Measurements from ENCODE around the gene OR10A6. TPM values are rescaled to one million over a fixed set of nuclear protein-coding genes. Genes with fewer than 3 reads are reported as not detected.

OR10A6 gene
- total RNA-seq, 3 donors from 2014 or later (not counting 1 experiment from before 2014, with no cell fraction given) = not detected

- Histone ChIP-seq H3K4me1 (ENCODE audit: control insufficient read depth, insufficient read depth, low read length) (no peaks in the 10 kb centered on the region), H3K4me3 (ENCODE audit: low read length) (no peak overlapping the region), H3K27me3 (ENCODE audit: control insufficient read depth, insufficient read depth, low read length) (no peaks in the 10 kb centered on the region), H3K36me3 (ENCODE audit: control insufficient read depth, insufficient read depth, low read length) (no peaks in the 10 kb centered on the region), H3K27ac (ENCODE audit: low read length) (no peak overlapping the region), H3K9me3 (ENCODE audit: control insufficient read depth, insufficient read depth, low read length) (no peaks in the 10 kb centered on the region)
- Mint-ChIP-seq H3K4me1 (no peaks in the 10 kb centered on the region), H3K4me3 (no peak overlapping the region), H3K27ac (no peak overlapping the region), H3K9me3 (no peaks in the 10 kb centered on the region), H3K36me3 (no peaks in the 10 kb centered on the region), H3K27me3 (ENCODE audit: low read depth in 2 of 2) (peaks cover 8 to 13% of the 10 kb centered on the region in 2 donors)
- WGBS (ENCODE audit: insufficient coverage) = 48% methylated on average over 2 of the region's 2 CpGs
- DNase-seq (no peak), ATAC-seq (no peak)
- no peak for TF ChIP-seq CTCF (IDR thresholded peaks at IDR 0.05)
- intact Hi-C loops (cut with micrococcal nuclease) = no loop called here
These were observed 20.7 kb downstream of the OR10A6 start for GRCh38 chr11:7910286-7910788.

GRCh38 chr11:7909585-7910285 is 21.3 kb downstream of the OR10A6 start:
- ATAC-seq = no peak
- no peak overlapping the region for H3K4me3 ChIP-seq (ENCODE audit: low read length)
- no peak for DNase-seq
- H3K36me3 Mint-ChIP-seq = no peaks in the 10 kb centered on the region
- H3K9me3 ChIP-seq (ENCODE audit: control insufficient read depth, insufficient read depth, low read length) = no peaks in the 10 kb centered on the region
- H3K27ac ChIP-seq (ENCODE audit: low read length) = no peak overlapping the region
- H3K4me1 ChIP-seq (ENCODE audit: control insufficient read depth, insufficient read depth, low read length) = no peaks in the 10 kb centered on the region
- WGBS (ENCODE audit: insufficient coverage) = 67% methylated on average over 1 of the region's 2 CpGs
- no peaks in the 10 kb centered on the region for H3K36me3 ChIP-seq (ENCODE audit: control insufficient read depth, insufficient read depth, low read length)
- no peaks in the 10 kb centered on the region for H3K27me3 ChIP-seq (ENCODE audit: control insufficient read depth, insufficient read depth, low read length)
- TF ChIP-seq CTCF (IDR thresholded peaks at IDR 0.05) = no peak
- H3K27me3 Mint-ChIP-seq (ENCODE audit: low read depth in 2 of 2) = peaks cover 8 to 18% of the 10 kb centered on the region in 2 donors
- no peaks in the 10 kb centered on the region for H3K9me3 Mint-ChIP-seq
- H3K4me1 Mint-ChIP-seq = no peaks in the 10 kb centered on the region
- intact Hi-C loops (cut with micrococcal nuclease) = no loop called here
- H3K4me3 Mint-ChIP-seq = no peak overlapping the region
- no peak overlapping the region for H3K27ac Mint-ChIP-seq

GRCh38 chr11:7907121-7907520 is 23.9 kb downstream of the OR10A6 start:
- H3K4me1 Mint-ChIP-seq = no peaks in the 10 kb centered on the region
- Histone ChIP-seq H3K36me3 (ENCODE audit: control insufficient read depth, insufficient read depth, low read length) (no peaks in the 10 kb centered on the region), H3K4me1 (ENCODE audit: control insufficient read depth, insufficient read depth, low read length) (no peaks in the 10 kb centered on the region), H3K4me3 (ENCODE audit: low read length) (no peak overlapping the region), H3K27me3 (ENCODE audit: control insufficient read depth, insufficient read depth, low read length) (no peaks in the 10 kb centered on the region), H3K27ac (ENCODE audit: low read length) (no peak overlapping the region), H3K9me3 (ENCODE audit: control insufficient read depth, insufficient read depth, low read length) (no peaks in the 10 kb centered on the region)
- H3K27me3 Mint-ChIP-seq (ENCODE audit: low read depth in 2 of 2) = peaks cover 5 to 32% of the 10 kb centered on the region in 2 donors
- no peak for TF ChIP-seq CTCF (IDR thresholded peaks at IDR 0.05)
- DNase-seq (no peak), ATAC-seq (no peak)
- no peaks in the 10 kb centered on the region for H3K36me3 Mint-ChIP-seq
- 49% methylated on average over 3 of the region's 3 CpGs for WGBS (ENCODE audit: insufficient coverage)
- H3K9me3 Mint-ChIP-seq = no peaks in the 10 kb centered on the region
- intact Hi-C loops (cut with micrococcal nuclease) = no loop called here
- no peak overlapping the region for H3K4me3 Mint-ChIP-seq
- H3K27ac Mint-ChIP-seq = no peak overlapping the region

- Histone ChIP-seq H3K4me1 (ENCODE audit: control insufficient read depth, insufficient read depth, low read length) (no peaks in the 10 kb centered on the region), H3K27ac (ENCODE audit: low read length) (no peak overlapping the region), H3K27me3 (ENCODE audit: control insufficient read depth, insufficient read depth, low read length) (no peaks in the 10 kb centered on the region), H3K36me3 (ENCODE audit: control insufficient read depth, insufficient read depth, low read length) (no peaks in the 10 kb centered on the region), H3K4me3 (ENCODE audit: low read length) (no peak overlapping the region), H3K9me3 (ENCODE audit: control insufficient read depth, insufficient read depth, low read length) (no peaks in the 10 kb centered on the region)
- Mint-ChIP-seq H3K9me3 (no peaks in the 10 kb centered on the region), H3K27me3 (ENCODE audit: low read depth in 2 of 2) (peaks cover 2 to 35% of the 10 kb centered on the region in 2 donors), H3K36me3 (no peaks in the 10 kb centered on the region), H3K27ac (no peak overlapping the region), H3K4me1 (no peaks in the 10 kb centered on the region), H3K4me3 (no peak overlapping the region)
- TF ChIP-seq CTCF (IDR thresholded peaks at IDR 0.05) = no peak
- 34% methylated on average over 3 of the region's 4 CpGs for WGBS (ENCODE audit: insufficient coverage)
- no peak for ATAC-seq
- intact Hi-C loops (cut with micrococcal nuclease) = no loop called here
- DNase-seq = no peak
These were observed 24.6 kb downstream of the OR10A6 start for GRCh38 chr11:7906481-7906880.

Data from natural killer cell (primary cell).